Measurements from ENCODE around the gene SHISAL1. TPM values are rescaled to one million over a fixed set of nuclear protein-coding genes. Genes with fewer than 3 reads are reported as not detected.

The SHISAL1 gene
- total RNA-seq, 1 experiment from 2014 or later, result not detected

GRCh38 chr22:44280665-44281188 lies 32.0 kb downstream of the SHISAL1 start:
- no peak overlapping the region for H3K4me3 ChIP-seq (ENCODE audit: low read depth, low read length)
- Mint-ChIP-seq H3K9me3 (ENCODE audit: unreplicated experiment) (no peaks in the 10 kb centered on the region), H3K36me3 (ENCODE audit: insufficient read depth, unreplicated experiment) (no peaks in the 10 kb centered on the region), H3K27ac (ENCODE audit: unreplicated experiment) (no peak overlapping the region), H3K27me3 (ENCODE audit: insufficient read depth, unreplicated experiment) (peaks cover 43% of the 10 kb centered on the region), H3K4me3 (ENCODE audit: unreplicated experiment) (no peak overlapping the region), H3K4me1 (ENCODE audit: low read depth, unreplicated experiment) (no peaks in the 10 kb centered on the region)
- H3K9me3 ChIP-seq, result no peaks in the 10 kb centered on the region
- ChIA-PET CTCF (no interaction called here), POLR2A (interaction anchor here (0.6 kb wide), 1 partner anchor 14 kb away, joined by 4 read pairs; no protein-coding TSS in a partner anchor)
- BruUV-seq (replicated peaks), result no TSS peak
- H3K27me3 ChIP-seq (replicated peaks; ENCODE audit: control insufficient read depth, insufficient read depth, low read length), result no peaks in the 10 kb centered on the region; the same call in none of the 2 replicates
- DNase-seq, result no peak
- H3K4me1 ChIP-seq, result no peaks in the 10 kb centered on the region
- TF ChIP-seq CTCF (IDR thresholded peaks at IDR 0.05; ENCODE audit: insufficient read depth in 1 of 2, low read depth in 1 of 2, low read length in 1 of 2, severe bottlenecking in 1 of 2, unreplicated experiment in 1 of 2), result no peak
- intact Hi-C loops (cut with micrococcal nuclease; ENCODE audit: unreplicated experiment), result no loop called here
- no peaks in the 10 kb centered on the region for H3K36me3 ChIP-seq (ENCODE audit: control insufficient read depth, insufficient read depth, low read length)

GRCh38 chr22:44279069-44279360 lies 33.7 kb downstream of the SHISAL1 start:
- Histone ChIP-seq H3K27me3 (replicated peaks; ENCODE audit: control insufficient read depth, insufficient read depth, low read length) (no peaks in the 10 kb centered on the region; the same call in none of the 2 replicates), H3K4me3 (ENCODE audit: low read depth, low read length) (no peak overlapping the region), H3K9me3 (no peaks in the 10 kb centered on the region), H3K36me3 (ENCODE audit: control insufficient read depth, insufficient read depth, low read length) (no peaks in the 10 kb centered on the region), H3K4me1 (no peaks in the 10 kb centered on the region)
- no TSS peak for BruUV-seq (replicated peaks)
- Mint-ChIP-seq H3K4me1 (ENCODE audit: low read depth, unreplicated experiment) (no peaks in the 10 kb centered on the region), H3K27me3 (ENCODE audit: insufficient read depth, unreplicated experiment) (peaks cover 35% of the 10 kb centered on the region), H3K4me3 (ENCODE audit: unreplicated experiment) (no peak overlapping the region), H3K36me3 (ENCODE audit: insufficient read depth, unreplicated experiment) (no peaks in the 10 kb centered on the region), H3K27ac (ENCODE audit: unreplicated experiment) (no peak overlapping the region), H3K9me3 (ENCODE audit: unreplicated experiment) (no peaks in the 10 kb centered on the region)
- ChIA-PET POLR2A (no interaction called here), CTCF (no interaction called here)
- no peak for DNase-seq
- TF ChIP-seq CTCF (IDR thresholded peaks at IDR 0.05; ENCODE audit: insufficient read depth in 1 of 2, low read depth in 1 of 2, low read length in 1 of 2, severe bottlenecking in 1 of 2, unreplicated experiment in 1 of 2), result no peak
- intact Hi-C loops (cut with micrococcal nuclease; ENCODE audit: unreplicated experiment), result no loop called here

- DNase-seq, result no peak
- H3K4me1 Mint-ChIP-seq (ENCODE audit: low read depth, unreplicated experiment), result no peaks in the 10 kb centered on the region
- no peak overlapping the region for H3K4me3 Mint-ChIP-seq (ENCODE audit: unreplicated experiment)
- H3K9me3 ChIP-seq, result no peaks in the 10 kb centered on the region
- H3K4me1 ChIP-seq, result no peaks in the 10 kb centered on the region
- H3K36me3 Mint-ChIP-seq (ENCODE audit: insufficient read depth, unreplicated experiment), result no peaks in the 10 kb centered on the region
- H3K36me3 ChIP-seq (ENCODE audit: control insufficient read depth, insufficient read depth, low read length), result no peaks in the 10 kb centered on the region
- H3K4me3 ChIP-seq (ENCODE audit: low read depth, low read length), result no peak overlapping the region
- POLR2A ChIA-PET, result no interaction called here
- peaks cover 34% of the 10 kb centered on the region for H3K27me3 Mint-ChIP-seq (ENCODE audit: insufficient read depth, unreplicated experiment)
- no peak overlapping the region for H3K27ac Mint-ChIP-seq (ENCODE audit: unreplicated experiment)
- H3K9me3 Mint-ChIP-seq (ENCODE audit: unreplicated experiment), result no peaks in the 10 kb centered on the region
- BruUV-seq (replicated peaks), result no TSS peak
- CTCF ChIA-PET, result no interaction called here
- no peaks in the 10 kb centered on the region; the same call in none of the 2 replicates for H3K27me3 ChIP-seq (replicated peaks; ENCODE audit: control insufficient read depth, insufficient read depth, low read length)
- intact Hi-C loops (cut with micrococcal nuclease; ENCODE audit: unreplicated experiment), result no loop called here
- TF ChIP-seq CTCF (IDR thresholded peaks at IDR 0.05; ENCODE audit: insufficient read depth in 1 of 2, low read depth in 1 of 2, low read length in 1 of 2, severe bottlenecking in 1 of 2, unreplicated experiment in 1 of 2), result no peak
Observed at GRCh38 chr22:44278243-44279068, 34.3 kb downstream of the SHISAL1 start.

Data from Caco-2 (cell line).